Activated CD4-positive, alpha-beta T cell treated with anti-CD3 and anti-CD28 coated beads, Interleukin-2, amount 50 U/mL, for 48 hours (primary cell): Measurements from ENCODE around the gene WDFY4.

Experiments used
- DNase-seq, 2 experiments: peaks; one replicate each; pipeline ENCODE4 v3.0.0-alpha.2; 2020

WDFY4 gene

GRCh38 chr10:48819783-48820182 is 135.1 kb downstream of the WDFY4 start:
- DNase-seq = no peak

GRCh38 chr10:48820231-48820630 is 135.6 kb downstream of the WDFY4 start:
- DNase-seq = no peak

GRCh38 chr10:48820699-48821098 is 136.0 kb downstream of the WDFY4 start:
- no peak for DNase-seq

GRCh38 chr10:48821111-48821510 is 136.4 kb downstream of the WDFY4 start:
- DNase-seq = no peak

- DNase-seq = no peak
These were observed 137.0 kb downstream of the WDFY4 start for GRCh38 chr10:48821692-48822091.

- DNase-seq = no peak
These were observed 149.0 kb downstream of the WDFY4 start for GRCh38 chr10:48833674-48834073.

GRCh38 chr10:48834189-48834965 is 149.7 kb downstream of the WDFY4 start:
- DNase-seq = no peak

GRCh38 chr10:48835781-48836180 is 151.1 kb downstream of the WDFY4 start:
- DNase-seq = no peak

- no peak for DNase-seq
These were observed 151.9 kb downstream of the WDFY4 start for GRCh38 chr10:48836605-48837004.

GRCh38 chr10:48838834-48839233 is 154.2 kb downstream of the WDFY4 start:
- DNase-seq = no peak

GRCh38 chr10:48839809-48840679 is 155.4 kb downstream of the WDFY4 start:
- DNase-seq = no peak

GRCh38 chr10:48842231-48842630 is 157.6 kb downstream of the WDFY4 start:
- DNase-seq = no peak

- no peak for DNase-seq
These were observed 158.5 kb downstream of the WDFY4 start for GRCh38 chr10:48843198-48843597.

GRCh38 chr10:48844616-48845015 is 159.9 kb downstream of the WDFY4 start:
- no peak for DNase-seq

- DNase-seq = no peak
These were observed 160.8 kb downstream of the WDFY4 start for GRCh38 chr10:48845512-48845911.

- no peak for DNase-seq
These were observed 163.0 kb downstream of the WDFY4 start for GRCh38 chr10:48847691-48848090.

GRCh38 chr10:48856855-48857254 is 172.2 kb downstream of the WDFY4 start:
- no peak for DNase-seq

- no peak for DNase-seq
These were observed 187.6 kb downstream of the WDFY4 start for GRCh38 chr10:48872234-48872633.

- DNase-seq = no peak
These were observed 193.4 kb downstream of the WDFY4 start for GRCh38 chr10:48878091-48878490.

GRCh38 chr10:48879451-48879850 is 194.8 kb downstream of the WDFY4 start:
- DNase-seq = no peak

- no peak for DNase-seq
These were observed 195.5 kb downstream of the WDFY4 start for GRCh38 chr10:48880016-48880705.

GRCh38 chr10:48881937-48882336 is 197.3 kb downstream of the WDFY4 start:
- DNase-seq = no peak

- no peak for DNase-seq
These were observed 198.2 kb downstream of the WDFY4 start for GRCh38 chr10:48882881-48883280.

GRCh38 chr10:48883701-48884100 is 199.0 kb downstream of the WDFY4 start:
- no peak for DNase-seq
